ENCODE data around the gene RABGAP1L. TPM values are rescaled to one million over a fixed set of nuclear protein-coding genes. Genes with fewer than 3 reads are reported as not detected.
"Not testable (repeated sequence)": the region's sequence is repeated elsewhere in the genome, so short reads cannot be mapped to it uniquely, and the experiment has no call there.

RABGAP1L gene
- total RNA-seq (2014; rRNA removed; shearing (Covaris generic)), result 20.8 and 20.9 TPM in 2 replicates
- polyA plus RNA-seq (2014; cell fraction: nucleus; rRNA removed), result 7.4 and 10.4 TPM in 2 replicates

DNA sequence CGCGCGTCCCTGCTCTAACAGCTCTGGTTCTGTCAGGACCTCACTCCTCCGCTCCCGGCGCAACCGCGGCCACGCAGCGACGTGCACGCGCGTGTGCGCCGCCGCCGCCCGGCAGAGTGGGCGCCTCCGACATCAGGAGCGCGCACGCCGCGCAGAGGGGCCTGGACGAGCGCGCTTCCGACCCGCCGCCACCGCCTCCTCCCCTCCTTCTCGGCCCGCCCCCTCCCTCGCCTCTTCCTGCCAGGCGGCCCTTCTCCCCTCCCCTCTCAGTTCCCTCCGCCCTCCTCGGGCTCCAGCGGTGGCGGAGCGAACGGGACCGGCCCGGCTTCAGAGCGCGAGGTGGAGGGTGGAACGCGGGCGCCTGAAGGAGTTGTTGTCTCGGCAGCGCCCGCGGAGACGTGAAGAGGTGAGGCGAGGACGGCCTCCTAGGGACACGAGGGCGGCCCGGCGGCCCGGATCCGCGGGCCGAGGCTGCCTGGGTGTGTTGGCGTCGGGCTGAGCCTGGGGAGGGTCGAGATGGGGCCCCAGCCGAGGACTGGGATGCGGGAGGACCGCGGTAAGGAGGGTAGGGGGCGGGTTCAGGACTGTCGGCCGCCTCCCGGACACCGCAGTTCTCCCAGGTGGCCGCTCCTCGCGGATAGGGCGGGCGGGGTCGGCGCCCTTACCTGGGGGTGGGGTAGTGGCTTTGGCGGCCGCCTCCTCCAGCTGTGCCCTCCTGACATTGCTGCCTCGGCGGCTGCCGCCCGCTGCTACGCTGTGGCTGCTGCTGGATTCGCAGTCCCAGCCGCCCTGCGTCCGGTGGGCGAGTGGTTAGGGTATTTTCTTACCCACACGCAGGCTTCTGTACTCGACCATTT is at the start of gene RABGAP1L:
RABGAP1L (plus strand) TSS at position 269 of the 857 bp plus-strand sequence.
- peak; percentile 94 for DNase-seq (ENCODE audit: extremely low read depth, low read depth)

- DNase-seq (ENCODE audit: extremely low read depth, low read depth), result no peak
Measured at GRCh38 chr1:174110053-174110452, 49.3 kb upstream of the RABGAP1L start.

- no peak for DNase-seq (ENCODE audit: extremely low read depth, low read depth)
Measured at GRCh38 chr1:174112489-174113162, 46.7 kb upstream of the RABGAP1L start.

GRCh38 chr1:174114106-174114505 is 45.2 kb upstream of the RABGAP1L start:
- DNase-seq (ENCODE audit: extremely low read depth, low read depth), result no peak

DNA sequence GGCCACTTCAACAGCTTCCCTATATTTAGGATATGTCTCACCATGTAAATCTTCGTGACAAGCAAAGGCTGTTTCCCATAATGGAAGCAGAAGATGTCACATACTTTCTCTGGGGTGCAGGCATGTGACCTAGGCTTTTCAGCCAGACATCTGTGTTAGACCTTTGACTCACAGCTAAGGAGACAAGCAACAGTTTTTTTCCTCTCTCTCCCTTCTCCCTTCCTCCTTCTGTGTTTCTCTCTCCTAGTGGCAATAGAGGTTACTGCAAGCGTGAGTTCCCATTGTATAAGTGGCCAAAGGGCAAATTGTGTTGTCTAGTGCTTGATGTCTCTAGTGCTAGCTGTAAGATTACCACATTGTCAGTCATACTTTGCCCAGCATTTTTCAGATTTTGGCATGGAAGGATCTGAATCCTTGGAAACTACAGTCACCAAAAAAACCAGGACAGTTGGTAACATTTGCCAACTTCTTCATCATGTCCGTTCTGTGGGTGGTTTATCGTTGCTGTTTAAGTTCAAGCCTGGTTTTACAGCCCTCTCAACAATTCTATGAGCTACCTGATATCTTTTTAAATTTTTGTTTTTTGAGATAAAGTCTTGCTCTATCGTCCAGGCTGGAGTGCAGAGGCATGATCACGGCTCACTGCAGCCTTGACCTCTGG is 44.4 kb upstream of the RABGAP1L start:
- peak; percentile 74 for DNase-seq (ENCODE audit: extremely low read depth, low read depth)

- DNase-seq (ENCODE audit: extremely low read depth, low read depth), result no peak
Measured at GRCh38 chr1:174116042-174116441, 43.3 kb upstream of the RABGAP1L start.

GRCh38 chr1:174118751-174119150 is 40.6 kb upstream of the RABGAP1L start:
- DNase-seq (ENCODE audit: extremely low read depth, low read depth), result no peak

DNA sequence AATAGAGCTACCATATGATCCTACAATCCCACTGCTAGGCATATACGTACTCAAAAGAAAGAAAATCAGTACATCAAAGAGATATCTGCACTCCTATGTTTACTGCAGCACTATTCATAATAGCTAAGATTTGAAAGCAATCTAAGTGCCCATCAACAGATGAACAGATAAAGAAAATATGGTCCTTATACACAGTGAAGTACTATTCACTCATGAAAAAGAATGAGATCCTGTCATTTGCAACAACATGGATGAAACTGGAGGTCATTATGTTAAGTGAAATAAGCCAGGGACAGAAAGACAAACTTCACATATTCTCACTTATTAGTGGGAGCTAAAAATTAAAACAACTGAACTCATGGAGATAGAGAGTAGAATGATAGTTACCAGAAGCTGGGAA is 37.0 kb upstream of the RABGAP1L start:
- not testable (repeated sequence) for DNase-seq (ENCODE audit: extremely low read depth, low read depth)

DNA sequence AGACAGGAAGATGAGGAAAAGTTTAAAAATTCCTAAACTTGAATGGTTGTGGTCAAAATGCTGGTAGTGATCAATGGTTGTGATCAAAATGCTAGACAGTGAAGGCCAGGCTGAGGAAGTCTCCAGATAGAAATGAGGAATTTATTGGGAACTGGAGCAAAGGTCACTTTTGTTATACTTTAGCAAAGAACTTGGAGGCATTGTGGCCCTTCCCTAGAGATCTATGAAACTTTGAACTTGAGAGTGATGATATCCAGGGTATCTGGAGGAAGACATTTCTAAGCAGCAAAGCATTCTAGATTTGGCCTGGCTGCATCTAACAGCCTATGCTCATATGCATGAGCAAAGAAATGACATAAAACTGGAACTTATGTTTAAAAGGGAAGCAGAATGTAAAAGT is 35.5 kb upstream of the RABGAP1L start:
- DNase-seq (ENCODE audit: extremely low read depth, low read depth), result no peak

DNA sequence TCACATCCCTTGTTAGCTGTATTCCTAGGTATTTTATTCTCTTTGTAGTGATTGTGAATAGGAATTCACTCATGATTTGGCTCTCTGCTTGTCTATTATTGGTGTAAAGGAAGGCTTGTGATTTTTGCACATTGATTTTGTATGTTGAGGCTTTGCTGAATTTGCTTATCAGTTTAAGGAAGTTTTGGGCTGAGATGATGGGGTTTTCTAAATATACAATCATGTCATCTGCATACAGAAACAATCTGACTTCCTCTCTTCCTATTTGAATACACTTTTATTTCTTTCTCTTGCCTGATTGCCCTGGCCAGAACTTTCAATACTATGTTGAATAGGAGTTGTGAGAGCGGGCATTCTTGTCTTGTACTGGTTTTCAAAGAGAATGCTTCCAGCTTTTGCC is 32.1 kb upstream of the RABGAP1L start:
- DNase-seq (ENCODE audit: extremely low read depth, low read depth), result not testable (repeated sequence)

DNA sequence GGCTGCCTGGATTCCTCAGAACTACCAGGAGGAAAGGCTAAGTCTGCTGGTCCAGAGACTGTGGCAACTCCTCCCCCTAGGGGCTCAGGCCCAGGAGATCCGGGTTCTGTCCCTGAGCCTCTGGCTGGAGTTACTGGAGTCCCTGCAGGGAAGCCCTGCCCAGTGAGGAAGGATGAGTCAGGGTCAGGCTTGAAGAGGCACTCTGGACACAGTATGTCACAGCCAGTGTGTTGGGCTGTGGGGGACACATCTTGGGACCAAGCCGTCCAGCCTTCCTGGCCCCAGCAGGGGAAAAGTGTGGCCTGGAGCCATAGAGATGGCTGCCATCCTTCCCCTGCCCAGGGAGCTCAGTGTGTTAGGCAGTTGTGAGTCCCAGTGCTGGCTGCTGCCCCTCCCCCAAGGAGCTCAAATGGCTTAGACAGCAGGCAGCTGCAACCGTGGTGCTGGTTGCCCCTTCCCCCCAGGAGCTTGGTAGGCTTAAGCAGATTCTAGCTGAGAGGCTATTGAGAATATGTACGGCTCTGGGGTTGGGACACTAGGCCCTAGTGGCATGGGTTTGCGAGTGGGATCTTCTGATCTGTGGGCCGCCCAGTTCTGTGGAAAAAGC is 28.2 kb upstream of the RABGAP1L start:
- no peak for DNase-seq (ENCODE audit: extremely low read depth, low read depth)

- no peak for DNase-seq (ENCODE audit: extremely low read depth, low read depth)
Measured at GRCh38 chr1:174134003-174134659, 25.2 kb upstream of the RABGAP1L start.

- no peak for DNase-seq (ENCODE audit: extremely low read depth, low read depth)
Measured at GRCh38 chr1:174135211-174135610, 24.1 kb upstream of the RABGAP1L start.

DNA sequence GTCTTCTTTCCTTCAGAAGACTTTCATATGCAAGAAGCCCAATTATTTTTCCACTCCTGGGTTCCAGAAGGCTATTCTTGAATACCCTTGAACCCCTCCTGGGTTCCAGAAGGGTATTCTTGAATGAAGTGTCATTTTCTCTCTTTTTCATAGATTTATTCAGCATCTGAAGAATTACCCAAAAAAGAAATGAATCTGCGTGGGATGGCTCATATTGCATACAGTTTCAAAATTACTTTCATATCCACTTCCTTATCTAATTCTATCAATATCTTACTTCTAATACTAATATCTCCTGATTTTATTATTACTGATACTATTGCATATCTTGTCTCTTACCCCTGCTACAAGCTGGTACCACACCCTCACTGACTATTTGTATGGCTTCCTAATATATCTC is 22.6 kb upstream of the RABGAP1L start:
- no peak for DNase-seq (ENCODE audit: extremely low read depth, low read depth)

DNA sequence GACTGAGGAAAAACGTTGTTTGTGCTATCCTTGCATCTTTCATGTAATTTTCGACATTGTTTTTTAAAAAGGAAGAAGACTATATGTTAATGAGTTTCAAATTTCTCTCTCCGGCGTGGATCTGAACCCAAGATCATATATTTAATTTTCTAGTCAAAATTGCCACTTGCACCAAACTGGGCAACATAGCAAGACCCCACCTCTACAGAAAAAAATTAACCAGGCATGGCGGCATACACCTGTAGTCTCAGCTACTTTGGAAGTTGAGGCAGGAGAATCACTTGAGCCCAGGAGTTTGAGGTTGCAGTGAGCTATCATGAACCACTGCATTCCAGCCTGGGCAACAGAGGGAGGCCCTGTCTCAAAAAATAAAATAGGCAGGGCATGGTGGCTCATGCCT is 16.5 kb upstream of the RABGAP1L start:
- DNase-seq (ENCODE audit: extremely low read depth, low read depth), result no peak

GRCh38 chr1:174143727-174144396 is 15.5 kb upstream of the RABGAP1L start:
- not testable (repeated sequence) for DNase-seq (ENCODE audit: extremely low read depth, low read depth)

DNA sequence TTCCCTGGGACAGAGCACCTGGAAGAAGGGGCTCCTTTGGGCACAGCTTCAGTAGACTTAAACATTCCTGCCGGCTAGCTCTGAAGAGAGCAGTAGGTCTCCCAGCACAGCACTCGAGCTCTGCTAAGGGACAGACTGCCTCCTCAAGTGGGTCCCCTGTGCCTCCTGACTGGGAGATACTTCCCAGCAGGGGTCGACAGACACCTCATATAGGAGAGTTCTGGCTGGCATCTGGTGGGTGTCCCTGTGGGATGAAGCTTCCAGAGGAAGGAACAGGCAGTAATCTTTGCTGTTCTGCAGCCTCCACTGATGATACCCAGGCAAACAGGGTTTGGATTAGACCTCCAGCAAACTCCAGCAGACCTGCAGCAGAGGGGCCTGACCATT is 14.9 kb upstream of the RABGAP1L start:
- not testable (repeated sequence) for DNase-seq (ENCODE audit: extremely low read depth, low read depth)

DNA sequence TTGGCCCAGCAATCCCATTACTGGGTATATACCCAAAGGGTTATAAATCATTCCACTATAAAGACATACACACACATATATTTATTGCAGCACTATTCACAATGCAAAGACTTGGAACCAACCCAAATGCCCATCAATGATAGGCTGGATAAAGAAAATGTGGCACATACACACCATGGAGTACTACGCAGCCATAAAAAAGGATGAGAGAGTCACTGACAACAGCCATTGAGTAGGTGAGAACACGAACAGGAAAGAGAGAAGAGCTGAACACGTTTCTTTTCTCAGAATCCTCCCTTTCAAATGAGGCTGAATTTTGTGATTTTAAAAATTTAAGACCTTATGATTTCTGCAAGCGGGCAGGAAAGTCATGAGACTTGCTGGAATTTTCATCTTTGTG is 10.1 kb upstream of the RABGAP1L start:
- no peak for DNase-seq (ENCODE audit: extremely low read depth, low read depth)

GRCh38 chr1:174150499-174150898 is 8.8 kb upstream of the RABGAP1L start:
- DNase-seq (ENCODE audit: extremely low read depth, low read depth), result no peak

DNA sequence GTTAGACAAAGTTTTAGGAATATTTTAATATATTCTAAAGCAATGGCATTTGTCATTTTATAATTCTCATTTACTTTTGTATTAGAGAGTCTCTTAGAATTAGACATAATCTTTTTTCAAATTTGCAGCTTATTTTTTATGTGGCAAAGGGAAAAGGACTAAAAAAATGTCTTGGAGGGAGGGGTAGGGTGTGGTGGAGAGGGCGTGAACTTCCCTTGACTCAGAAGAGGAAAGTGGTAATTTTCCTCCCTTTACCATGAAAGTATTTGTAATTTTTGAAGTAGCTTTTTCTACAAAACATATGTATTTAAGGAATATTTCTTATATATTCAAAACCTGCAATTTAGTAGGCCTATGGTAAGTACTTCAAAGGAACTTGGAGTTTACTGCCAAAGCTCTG is 6.9 kb upstream of the RABGAP1L start:
- no peak for DNase-seq (ENCODE audit: extremely low read depth, low read depth)
